WTC11 (cell line): ENCODE data around the gene CLN3. TPM values are rescaled to one million over a fixed set of nuclear protein-coding genes. Genes with fewer than 3 reads are reported as not detected.

ENCODE experiments used
- ATAC-seq: fragments of 200-7000 bp; cut with Tn5 transposase; 2 replicates; pipeline ENCODE4 v1.10.0; 2021; ENCODE audit warnings: mild to moderate bottlenecking, moderate library complexity
- CTCF ChIA-PET: fragments of 300-600 bp; sonication (Branson Sonifier 250); formaldehyde crosslinking; loops from one replicate; lab custom pipeline; 2021; ENCODE audit warnings: antibody characterized with exemption; lab: Charles Lee
- POLR2A ChIA-PET: fragments of 350-600 bp; sonication (Branson Sonifier 250); formaldehyde crosslinking; loops from one replicate; lab custom pipeline; 2021; ENCODE audit warnings: antibody characterized with exemption; lab: Charles Lee
- DNase-seq: peaks from one replicate; pipeline ENCODE4 v3.0.0; 2021; ENCODE audit warnings: low spot score
- H3K27ac Mint-ChIP-seq: 2 replicates; pipeline ENCODE4 v1.8.0; 2021; ENCODE audit warnings: mixed read lengths
- H3K27me3 Mint-ChIP-seq: 2 replicates; pipeline ENCODE4 v1.8.0; 2021; ENCODE audit warnings: low read depth, mild to moderate bottlenecking, moderate library complexity, mixed read lengths
- H3K36me3 Mint-ChIP-seq: 2 replicates; pipeline ENCODE4 v1.8.0; 2021; ENCODE audit warnings: mixed read lengths
- H3K4me1 Mint-ChIP-seq: 2 replicates; pipeline ENCODE4 v1.8.0; 2022; ENCODE audit warnings: mixed read lengths
- H3K4me3 Mint-ChIP-seq: 2 replicates; pipeline ENCODE4 v1.8.0; 2021; ENCODE audit warnings: mild to moderate bottlenecking, moderate library complexity, mixed read lengths
- H3K9me3 Mint-ChIP-seq: 2 replicates; pipeline ENCODE4 v1.8.0; 2021; ENCODE audit warnings: mixed read lengths
- ATF1 ChIP-seq: sonication (generic); formaldehyde crosslinking; IDR thresholded peaks from 2 replicates; pipeline ENCODE4 v1.8.1; 2023; ENCODE audit warnings: mild to moderate bottlenecking, moderate library complexity, missing genetic modification reagents
- GRHL2 ChIP-seq: fragments of 250-450 bp; sonication (Bioruptor Pico); IDR thresholded peaks from 2 replicates; pipeline ENCODE4 v1.8.0; 2022; ENCODE audit warnings: mild to moderate bottlenecking, moderate library complexity; ENCODE audit not compliant: insufficient replicate concordance, severe bottlenecking
- MXD4 ChIP-seq: fragments of 250-450 bp; sonication (Bioruptor Pico); IDR thresholded peaks from 2 replicates; pipeline ENCODE4 v1.8.0; 2021; ENCODE audit warnings: mild to moderate bottlenecking, moderate library complexity, borderline replicate concordance
- NFATC4 ChIP-seq: fragments of 250-450 bp; sonication (Bioruptor Pico); IDR thresholded peaks from 2 replicates; pipeline ENCODE4 v1.9.0; 2021; ENCODE audit warnings: mild to moderate bottlenecking
- NFE2L1 ChIP-seq: sonication (generic); formaldehyde crosslinking; IDR thresholded peaks from 2 replicates; pipeline ENCODE4 v1.8.1; 2023; ENCODE audit warnings: missing genetic modification reagents
- OVOL2 ChIP-seq: fragments of 250-450 bp; sonication (Bioruptor Pico); IDR thresholded peaks from 2 replicates; pipeline ENCODE4 v1.9.0; 2021; ENCODE audit warnings: mild to moderate bottlenecking, borderline replicate concordance
- SMAD3 ChIP-seq: sonication (generic); formaldehyde crosslinking; IDR thresholded peaks from 2 replicates; pipeline ENCODE4 v1.8.0; 2022; ENCODE audit warnings: missing genetic modification reagents, mild to moderate bottlenecking, borderline replicate concordance
- SMAD4 ChIP-seq: sonication (generic); formaldehyde crosslinking; IDR thresholded peaks from 2 replicates; pipeline ENCODE4 v1.8.0; 2022; ENCODE audit warnings: mild to moderate bottlenecking, missing genetic modification reagents
- SP1 ChIP-seq: sonication (generic); formaldehyde crosslinking; conservative IDR thresholded peaks from 2 replicates; pipeline ENCODE4 v1.8.1; 2022; ENCODE audit warnings: missing genetic modification reagents
- ZBTB43 ChIP-seq: sonication (generic); formaldehyde crosslinking; IDR thresholded peaks from 2 replicates; pipeline ENCODE4 v1.8.1; 2023; ENCODE audit warnings: mild to moderate bottlenecking, missing genetic modification reagents
- ZMAT4 ChIP-seq: fragments of 250-450 bp; sonication (Bioruptor Pico); IDR thresholded peaks from 2 replicates; pipeline ENCODE4 v1.9.0; 2021; ENCODE audit warnings: mild to moderate bottlenecking
- ZNF138 ChIP-seq: sonication (generic); formaldehyde crosslinking; conservative IDR thresholded peaks from 2 replicates; pipeline ENCODE4 v1.8.1; 2022; ENCODE audit warnings: mild to moderate bottlenecking, moderate library complexity, missing genetic modification reagents
- ZNF317 ChIP-seq: sonication (generic); formaldehyde crosslinking; IDR thresholded peaks from 2 replicates; pipeline ENCODE4 v1.8.1; 2023; ENCODE audit warnings: low read depth, mild to moderate bottlenecking, moderate library complexity, missing genetic modification reagents, borderline replicate concordance
- total RNA-seq: library from RNA; stranded (reverse); gene quantifications from 3 replicates; pipeline ENCODE4 v1.2.3, GENCODE V29; 2021
- TF ChIP-seq, protein P1 (sequence below): fragments of 250-450 bp; sonication (Bioruptor Pico); IDR thresholded peaks from 2 replicates; pipeline ENCODE4 v1.9.0; 2021; ENCODE audit warnings: mild to moderate bottlenecking
- TF ChIP-seq, protein P2 (sequence below): sonication (generic); formaldehyde crosslinking; IDR thresholded peaks from 2 replicates; pipeline ENCODE4 v1.8.1; 2023; ENCODE audit warnings: mild to moderate bottlenecking, missing genetic modification reagents, moderate library complexity
- TF ChIP-seq, protein P3 (sequence below): sonication (generic); formaldehyde crosslinking; IDR thresholded peaks from 2 replicates; pipeline ENCODE4 v1.8.1; 2023; ENCODE audit warnings: mild to moderate bottlenecking, moderate library complexity, missing genetic modification reagents
- TF ChIP-seq, protein P4 (sequence below): fragments of 250-450 bp; sonication (Bioruptor Pico); conservative IDR thresholded peaks from 2 replicates; pipeline ENCODE4 v1.9.0; 2021; ENCODE audit warnings: mild to moderate bottlenecking

The CLN3 gene
- total RNA-seq, 1 experiment from 2014 or later, result 23.9 TPM

DNA sequence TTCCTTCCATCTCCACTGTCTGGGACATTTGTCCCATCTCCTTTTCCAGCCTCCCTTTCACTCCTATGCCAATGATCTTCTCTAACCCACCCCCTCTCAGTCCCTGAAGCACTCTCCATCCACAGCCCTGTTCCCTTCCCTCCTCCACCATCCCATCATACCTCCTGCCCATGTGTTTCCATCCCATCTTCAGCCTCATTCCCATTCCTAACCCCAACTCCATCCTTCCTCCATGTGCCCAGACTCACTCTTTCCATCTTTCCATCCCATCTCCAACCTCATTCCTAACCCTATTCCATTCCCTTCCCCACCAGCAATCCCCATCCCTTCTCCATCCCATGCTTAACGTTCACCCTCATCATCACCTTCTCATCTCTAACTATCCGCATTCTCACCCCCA, 10.4 kb upstream of the CLN3 start:
- no peaks in the 10 kb centered on the region for H3K36me3 Mint-ChIP-seq
- DNase-seq (no peak), ATAC-seq (no peak)
- ChIA-PET POLR2A (no interaction called here), CTCF (no interaction called here)
- H3K4me3 Mint-ChIP-seq, result no peak overlapping the region
- H3K4me1 Mint-ChIP-seq, result no peaks in the 10 kb centered on the region
- H3K27ac Mint-ChIP-seq, result no peak overlapping the region
- peaks cover 5% of the 10 kb centered on the region for H3K27me3 Mint-ChIP-seq
- H3K9me3 Mint-ChIP-seq, result no peaks in the 10 kb centered on the region
- TF ChIP-seq GRHL2 (CRISPR knock-in tag) (no peak), OVOL2 (CRISPR knock-in tag) (no peak), ZBTB43 (CRISPR knock-in tag) (no peak), SMAD4 (CRISPR knock-in tag) (no peak), ZMAT4 (no peak), MXD4 (no peak), ZNF138 (no peak), NFE2L1 (CRISPR knock-in tag) (no peak), NFATC4 (no peak), ATF1 (CRISPR knock-in tag) (no peak), SMAD3 (CRISPR knock-in tag) (no peak), SP1 (no peak), ZNF317 (CRISPR knock-in tag) (no peak)
- TF ChIP-seq, protein P1, sequence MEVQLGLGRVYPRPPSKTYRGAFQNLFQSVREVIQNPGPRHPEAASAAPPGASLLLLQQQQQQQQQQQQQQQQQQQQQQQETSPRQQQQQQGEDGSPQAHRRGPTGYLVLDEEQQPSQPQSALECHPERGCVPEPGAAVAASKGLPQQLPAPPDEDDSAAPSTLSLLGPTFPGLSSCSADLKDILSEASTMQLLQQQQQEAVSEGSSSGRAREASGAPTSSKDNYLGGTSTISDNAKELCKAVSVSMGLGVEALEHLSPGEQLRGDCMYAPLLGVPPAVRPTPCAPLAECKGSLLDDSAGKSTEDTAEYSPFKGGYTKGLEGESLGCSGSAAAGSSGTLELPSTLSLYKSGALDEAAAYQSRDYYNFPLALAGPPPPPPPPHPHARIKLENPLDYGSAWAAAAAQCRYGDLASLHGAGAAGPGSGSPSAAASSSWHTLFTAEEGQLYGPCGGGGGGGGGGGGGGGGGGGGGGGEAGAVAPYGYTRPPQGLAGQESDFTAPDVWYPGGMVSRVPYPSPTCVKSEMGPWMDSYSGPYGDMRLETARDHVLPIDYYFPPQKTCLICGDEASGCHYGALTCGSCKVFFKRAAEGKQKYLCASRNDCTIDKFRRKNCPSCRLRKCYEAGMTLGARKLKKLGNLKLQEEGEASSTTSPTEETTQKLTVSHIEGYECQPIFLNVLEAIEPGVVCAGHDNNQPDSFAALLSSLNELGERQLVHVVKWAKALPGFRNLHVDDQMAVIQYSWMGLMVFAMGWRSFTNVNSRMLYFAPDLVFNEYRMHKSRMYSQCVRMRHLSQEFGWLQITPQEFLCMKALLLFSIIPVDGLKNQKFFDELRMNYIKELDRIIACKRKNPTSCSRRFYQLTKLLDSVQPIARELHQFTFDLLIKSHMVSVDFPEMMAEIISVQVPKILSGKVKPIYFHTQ (CRISPR knock-in tag), result no peak
- TF ChIP-seq, protein P2, sequence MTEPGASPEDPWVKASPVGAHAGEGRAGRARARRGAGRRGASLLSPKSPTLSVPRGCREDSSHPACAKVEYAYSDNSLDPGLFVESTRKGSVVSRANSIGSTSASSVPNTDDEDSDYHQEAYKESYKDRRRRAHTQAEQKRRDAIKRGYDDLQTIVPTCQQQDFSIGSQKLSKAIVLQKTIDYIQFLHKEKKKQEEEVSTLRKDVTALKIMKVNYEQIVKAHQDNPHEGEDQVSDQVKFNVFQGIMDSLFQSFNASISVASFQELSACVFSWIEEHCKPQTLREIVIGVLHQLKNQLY (CRISPR knock-in tag), result no peak
- TF ChIP-seq, protein P3, sequence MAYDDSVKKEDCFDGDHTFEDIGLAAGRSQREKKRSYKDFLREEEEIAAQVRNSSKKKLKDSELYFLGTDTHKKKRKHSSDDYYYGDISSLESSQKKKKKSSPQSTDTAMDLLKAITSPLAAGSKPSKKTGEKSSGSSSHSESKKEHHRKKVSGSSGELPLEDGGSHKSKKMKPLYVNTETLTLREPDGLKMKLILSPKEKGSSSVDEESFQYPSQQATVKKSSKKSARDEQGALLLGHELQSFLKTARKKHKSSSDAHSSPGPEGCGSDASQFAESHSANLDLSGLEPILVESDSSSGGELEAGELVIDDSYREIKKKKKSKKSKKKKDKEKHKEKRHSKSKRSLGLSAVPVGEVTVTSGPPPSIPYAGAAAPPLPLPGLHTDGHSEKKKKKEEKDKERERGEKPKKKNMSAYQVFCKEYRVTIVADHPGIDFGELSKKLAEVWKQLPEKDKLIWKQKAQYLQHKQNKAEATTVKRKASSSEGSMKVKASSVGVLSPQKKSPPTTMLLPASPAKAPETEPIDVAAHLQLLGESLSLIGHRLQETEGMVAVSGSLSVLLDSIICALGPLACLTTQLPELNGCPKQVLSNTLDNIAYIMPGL, result no peak
- TF ChIP-seq, protein P4, sequence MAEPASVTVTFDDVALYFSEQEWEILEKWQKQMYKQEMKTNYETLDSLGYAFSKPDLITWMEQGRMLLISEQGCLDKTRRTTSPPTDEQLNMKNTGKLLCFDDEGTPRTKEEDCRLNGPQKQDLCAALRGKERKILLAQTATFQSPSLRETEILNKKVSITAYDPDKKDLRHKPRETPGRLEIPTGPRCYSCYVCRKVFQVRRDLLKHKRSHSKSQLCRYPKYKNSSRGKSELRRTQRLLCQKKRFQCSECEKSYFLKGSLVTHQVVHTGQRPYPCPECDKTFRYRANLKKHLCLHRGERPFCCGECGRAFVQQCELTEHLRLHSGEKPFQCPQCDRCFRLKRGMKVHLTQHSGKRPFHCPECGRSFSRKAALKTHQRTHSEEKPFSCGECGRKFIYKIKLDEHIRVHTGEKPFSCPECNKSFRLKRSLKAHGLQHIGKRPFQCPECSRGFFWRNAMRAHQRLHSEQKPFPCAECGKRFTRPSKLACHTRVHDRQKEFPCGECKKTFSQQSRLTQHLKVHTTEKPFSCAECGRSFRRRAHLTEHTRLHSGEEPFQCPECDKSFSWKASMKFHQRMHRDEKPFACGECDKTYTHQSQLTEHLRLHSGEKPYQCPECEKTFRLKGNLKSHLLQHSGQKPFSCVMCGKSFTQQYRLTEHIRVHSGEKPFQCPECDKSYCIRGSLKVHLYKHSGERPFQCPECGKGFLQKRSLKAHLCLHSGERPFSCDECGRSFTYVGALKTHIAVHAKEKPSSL (CRISPR knock-in tag), result no peak
- TF ChIP-seq, all 79 proteins: peak for 0
